WTC11 (cell line): ENCODE data around the gene SPSB2. TPM values are rescaled to one million over a fixed set of nuclear protein-coding genes. Genes with fewer than 3 reads are reported as not detected.

ENCODE experiments used
- ATAC-seq: fragments of 200-7000 bp; cut with Tn5 transposase; 2 replicates; pipeline ENCODE4 v1.10.0; 2021; ENCODE audit warnings: mild to moderate bottlenecking, moderate library complexity
- CTCF ChIA-PET: fragments of 300-600 bp; sonication (Branson Sonifier 250); formaldehyde crosslinking; loops from one replicate; lab custom pipeline; 2021; ENCODE audit warnings: antibody characterized with exemption; lab: Charles Lee
- POLR2A ChIA-PET: fragments of 350-600 bp; sonication (Branson Sonifier 250); formaldehyde crosslinking; loops from one replicate; lab custom pipeline; 2021; ENCODE audit warnings: antibody characterized with exemption; lab: Charles Lee
- DNase-seq: peaks from one replicate; pipeline ENCODE4 v3.0.0; 2021; ENCODE audit warnings: low spot score
- H3K27ac Mint-ChIP-seq: 2 replicates; pipeline ENCODE4 v1.8.0; 2021; ENCODE audit warnings: mixed read lengths
- H3K27me3 Mint-ChIP-seq: 2 replicates; pipeline ENCODE4 v1.8.0; 2021; ENCODE audit warnings: low read depth, mild to moderate bottlenecking, moderate library complexity, mixed read lengths
- H3K36me3 Mint-ChIP-seq: 2 replicates; pipeline ENCODE4 v1.8.0; 2021; ENCODE audit warnings: mixed read lengths
- H3K4me1 Mint-ChIP-seq: 2 replicates; pipeline ENCODE4 v1.8.0; 2022; ENCODE audit warnings: mixed read lengths
- H3K4me3 Mint-ChIP-seq: 2 replicates; pipeline ENCODE4 v1.8.0; 2021; ENCODE audit warnings: mild to moderate bottlenecking, moderate library complexity, mixed read lengths
- H3K9me3 Mint-ChIP-seq: 2 replicates; pipeline ENCODE4 v1.8.0; 2021; ENCODE audit warnings: mixed read lengths
- ATF6 ChIP-seq: sonication (generic); formaldehyde crosslinking; IDR thresholded peaks from 2 replicates; pipeline ENCODE4 v1.8.1; 2023; ENCODE audit warnings: mild to moderate bottlenecking, missing genetic modification reagents
- E2F4 ChIP-seq: sonication (generic); formaldehyde crosslinking; IDR thresholded peaks from 2 replicates; pipeline ENCODE4 v1.8.1; 2022; ENCODE audit warnings: low read depth, mild to moderate bottlenecking, moderate library complexity, missing genetic modification reagents, borderline replicate concordance
- FOXP1 ChIP-seq: sonication (generic); formaldehyde crosslinking; IDR thresholded peaks from 2 replicates; pipeline ENCODE4 v1.8.0; 2022; ENCODE audit warnings: missing genetic modification reagents, mild to moderate bottlenecking, moderate library complexity, borderline replicate concordance
- JAZF1 ChIP-seq: fragments of 250-450 bp; sonication (Bioruptor Pico); IDR thresholded peaks from 2 replicates; pipeline ENCODE4 v1.9.0; 2021; ENCODE audit warnings: moderate library complexity, mild to moderate bottlenecking, inconsistent platforms
- MAX ChIP-seq: sonication (generic); formaldehyde crosslinking; IDR thresholded peaks from 2 replicates; pipeline ENCODE4 v1.8.0; 2022; ENCODE audit warnings: mild to moderate bottlenecking, missing genetic modification reagents
- NFATC4 ChIP-seq: fragments of 250-450 bp; sonication (Bioruptor Pico); IDR thresholded peaks from 2 replicates; pipeline ENCODE4 v1.9.0; 2021; ENCODE audit warnings: mild to moderate bottlenecking
- NFE2L1 ChIP-seq: sonication (generic); formaldehyde crosslinking; IDR thresholded peaks from 2 replicates; pipeline ENCODE4 v1.8.1; 2023; ENCODE audit warnings: missing genetic modification reagents
- NR2C2 ChIP-seq: sonication (generic); formaldehyde crosslinking; IDR thresholded peaks from 2 replicates; pipeline ENCODE4 v1.8.0; 2022; ENCODE audit warnings: mild to moderate bottlenecking, missing genetic modification reagents
- PRDM15 ChIP-seq: sonication (generic); formaldehyde crosslinking; IDR thresholded peaks from 2 replicates; pipeline ENCODE4 v1.8.0; 2022; ENCODE audit warnings: missing genetic modification reagents
- SOX15 ChIP-seq: fragments of 250-450 bp; sonication (Bioruptor Pico); IDR thresholded peaks from 2 replicates; pipeline ENCODE4 v1.9.0; 2021; ENCODE audit warnings: mild to moderate bottlenecking
- STAT6 ChIP-seq: sonication (generic); formaldehyde crosslinking; conservative IDR thresholded peaks from 2 replicates; pipeline ENCODE4 v1.8.1; 2023; ENCODE audit warnings: mild to moderate bottlenecking, low read depth, missing genetic modification reagents, moderate library complexity
- TEAD1 ChIP-seq: sonication (generic); formaldehyde crosslinking; IDR thresholded peaks from 2 replicates; pipeline ENCODE4 v1.8.0; 2022; ENCODE audit warnings: mild to moderate bottlenecking, missing genetic modification reagents
- TEAD4 ChIP-seq: sonication (generic); formaldehyde crosslinking; IDR thresholded peaks from 2 replicates; pipeline ENCODE4 v1.8.0; 2022; ENCODE audit warnings: mild to moderate bottlenecking, missing genetic modification reagents
- USF2 ChIP-seq: sonication (generic); formaldehyde crosslinking; IDR thresholded peaks from 2 replicates; pipeline ENCODE4 v1.8.1; 2023; ENCODE audit warnings: mild to moderate bottlenecking, missing genetic modification reagents, moderate library complexity
- ZMAT4 ChIP-seq: fragments of 250-450 bp; sonication (Bioruptor Pico); IDR thresholded peaks from 2 replicates; pipeline ENCODE4 v1.9.0; 2021; ENCODE audit warnings: mild to moderate bottlenecking
- ZNF121 ChIP-seq: sonication (generic); formaldehyde crosslinking; IDR thresholded peaks from 2 replicates; pipeline ENCODE4 v1.8.0; 2023; ENCODE audit warnings: missing genetic modification reagents
- ZNF263 ChIP-seq: sonication (generic); formaldehyde crosslinking; IDR thresholded peaks from 2 replicates; pipeline ENCODE4 v1.8.1; 2022; ENCODE audit warnings: low read depth, mild to moderate bottlenecking, moderate library complexity, missing genetic modification reagents
- ZNF317 ChIP-seq: sonication (generic); formaldehyde crosslinking; IDR thresholded peaks from 2 replicates; pipeline ENCODE4 v1.8.1; 2023; ENCODE audit warnings: low read depth, mild to moderate bottlenecking, moderate library complexity, missing genetic modification reagents, borderline replicate concordance
- ZNF423 ChIP-seq: fragments of 250-450 bp; sonication (Bioruptor Pico); IDR thresholded peaks from 2 replicates; pipeline ENCODE4 v2.1.2; 2022; ENCODE audit warnings: mild to moderate bottlenecking, moderate library complexity
- total RNA-seq: library from RNA; stranded (reverse); gene quantifications from 3 replicates; pipeline ENCODE4 v1.2.3, GENCODE V29; 2021

The SPSB2 gene
- total RNA-seq, 1 experiment from 2014 or later = 25.5 TPM

- ChIA-PET CTCF (interaction anchor here (1.1 to 8.5 kb wide), 27 partner anchors 7 to 331 kb away, joined by 3 to 181 read pairs (median 5); partner anchors contain the start of genes ATN1, C12orf57, CDCA3 and ENO2), POLR2A (interaction anchor here (0.6 to 4.3 kb wide), 12 partner anchors 16 to 115 kb away, joined by 3 to 33 read pairs (median 8); partner anchors contain the start of genes ATN1, C12orf57, CDCA3 and ENO2)
- ATAC-seq = no peak
- Mint-ChIP-seq H3K4me1 (peaks cover 60% of the 10 kb centered on the region), H3K36me3 (peaks cover 56% of the 10 kb centered on the region), H3K9me3 (no peaks in the 10 kb centered on the region), H3K27ac (peak overlapping the region; percentile 88), H3K4me3 (peak overlapping the region; percentile 89)
- no peak for DNase-seq
- TF ChIP-seq NFE2L1 (CRISPR knock-in tag) (no peak), FOXP1 (no peak), JAZF1 (CRISPR knock-in tag) (no peak), TEAD1 (CRISPR knock-in tag) (no peak; the same call in 1 of the 2 replicates), NR2C2 (CRISPR knock-in tag) (no peak), E2F4 (no peak), ZMAT4 (CRISPR knock-in tag) (no peak), TEAD4 (no peak), STAT6 (no peak), ATF6 (CRISPR knock-in tag) (no peak), ZNF317 (CRISPR knock-in tag) (no peak), ZNF263 (no peak), NFATC4 (CRISPR knock-in tag) (no peak), USF2 (CRISPR knock-in tag) (no peak), MAX (CRISPR knock-in tag) (no peak), ZNF121 (CRISPR knock-in tag) (no peak), PRDM15 (CRISPR knock-in tag) (no peak), ZNF423 (CRISPR knock-in tag) (no peak), SOX15 (CRISPR knock-in tag) (no peak)
- TF ChIP-seq, all 79 proteins: peak for 0
- H3K27me3 Mint-ChIP-seq = no peaks in the 10 kb centered on the region
Measured at GRCh38 chr12:6868211-6869048, 4.7 kb downstream of the SPSB2 start.
